ENCODE results near the gene CTLA4.

CTLA4 gene

GRCh38 chr2:203824603-203825002 lies 43.0 kb upstream of the CTLA4 start:
- Histone ChIP-seq H3K9me3 (ENCODE audit: insufficient read depth, low read length) (no peaks in the 10 kb centered on the region), H3K4me2 (ENCODE audit: low read length) (no peak overlapping the region), H3K36me3 (replicated peaks; ENCODE audit: low read depth, low read length) (no peaks in the 10 kb centered on the region), H4K20me1 (ENCODE audit: insufficient read depth, low read length) (0 out of 2 replicates have a peak, but pooled peaks cover 2% of the 10 kb centered on the region), H3K4me1 (ENCODE audit: low read length) (peaks cover 19% of the 10 kb centered on the region), H3K79me2 (ENCODE audit: low read length) (no peaks in the 10 kb centered on the region), H3K27ac (ENCODE audit: low read length) (no peak overlapping the region), H3K4me3 (ENCODE audit: low read length) (no peak overlapping the region), H3K9ac (ENCODE audit: low read length) (no peak overlapping the region), H2AFZ (ENCODE audit: low read depth, low read length) (no peak overlapping the region), H3K27me3 (ENCODE audit: low read depth, low read length) (peaks cover 78% of the 10 kb centered on the region)
- TF ChIP-seq EZH2phosphoT487 (IDR thresholded peaks at IDR 0.05; ENCODE audit: low read depth) (no peak), CTCF (IDR thresholded peaks at IDR 0.05; ENCODE audit: low read depth, low read length) (no peak)

DNA sequence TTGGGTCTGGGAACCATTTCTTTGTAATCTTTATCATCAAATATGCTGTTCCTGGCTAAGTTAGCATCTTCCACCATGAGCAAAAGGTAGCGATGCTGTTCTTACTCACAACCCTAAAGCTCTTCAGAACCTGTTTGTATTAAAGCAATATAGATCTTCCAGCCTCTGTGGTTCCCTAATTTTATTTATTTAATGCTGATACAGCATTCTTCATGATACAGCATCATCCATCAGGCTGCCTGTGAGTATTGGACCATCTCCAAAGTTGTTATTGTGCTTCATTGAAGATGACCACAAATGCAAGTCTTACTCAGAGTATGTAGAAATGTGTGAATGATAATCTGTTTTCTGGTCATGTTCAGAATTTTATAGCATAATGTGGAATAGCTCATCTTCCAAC lies 40.9 kb upstream of the CTLA4 start:
- no peaks in the 10 kb centered on the region for H3K36me3 ChIP-seq (replicated peaks; ENCODE audit: low read depth, low read length)
- TF ChIP-seq EZH2phosphoT487 (IDR thresholded peaks at IDR 0.05; ENCODE audit: low read depth), result no peak
- TF ChIP-seq CTCF (IDR thresholded peaks at IDR 0.05; ENCODE audit: low read depth, low read length), result no peak

GRCh38 chr2:203830304-203831055 lies 37.1 kb upstream of the CTLA4 start:
- TF ChIP-seq EZH2phosphoT487 (IDR thresholded peaks at IDR 0.05; ENCODE audit: low read depth), result no peak
- no peak for TF ChIP-seq CTCF (IDR thresholded peaks at IDR 0.05; ENCODE audit: low read depth, low read length)
- Histone ChIP-seq H3K4me2 (ENCODE audit: low read length) (no peak overlapping the region), H3K27me3 (ENCODE audit: low read depth, low read length) (peaks cover 64% of the 10 kb centered on the region), H3K9me3 (ENCODE audit: insufficient read depth, low read length) (no peaks in the 10 kb centered on the region), H2AFZ (ENCODE audit: low read depth, low read length) (no peak overlapping the region), H3K4me3 (ENCODE audit: low read length) (no peak overlapping the region), H3K4me1 (ENCODE audit: low read length) (no peaks in the 10 kb centered on the region), H3K36me3 (replicated peaks; ENCODE audit: low read depth, low read length) (no peaks in the 10 kb centered on the region), H4K20me1 (ENCODE audit: insufficient read depth, low read length) (no peaks in the 10 kb centered on the region), H3K79me2 (ENCODE audit: low read length) (no peaks in the 10 kb centered on the region), H3K9ac (ENCODE audit: low read length) (no peak overlapping the region), H3K27ac (ENCODE audit: low read length) (no peak overlapping the region)

More for the DNA sequence above, 40.9 kb upstream of the CTLA4 start:
- peaks cover 4% of the 10 kb centered on the region for H3K4me1 ChIP-seq (ENCODE audit: low read length)
- H2AFZ ChIP-seq (ENCODE audit: low read depth, low read length), result no peak overlapping the region
- H4K20me1 ChIP-seq (ENCODE audit: insufficient read depth, low read length), result no peaks in the 10 kb centered on the region
- H3K4me2 ChIP-seq (ENCODE audit: low read length), result no peak overlapping the region
- H3K9me3 ChIP-seq (ENCODE audit: insufficient read depth, low read length), result no peaks in the 10 kb centered on the region
- H3K9ac ChIP-seq (ENCODE audit: low read length), result no peak overlapping the region
- H3K27ac ChIP-seq (ENCODE audit: low read length), result no peak overlapping the region
- H3K79me2 ChIP-seq (ENCODE audit: low read length), result no peaks in the 10 kb centered on the region
- peaks cover 78% of the 10 kb centered on the region for H3K27me3 ChIP-seq (ENCODE audit: low read depth, low read length)
- H3K4me3 ChIP-seq (ENCODE audit: low read length), result no peak overlapping the region

DNA sequence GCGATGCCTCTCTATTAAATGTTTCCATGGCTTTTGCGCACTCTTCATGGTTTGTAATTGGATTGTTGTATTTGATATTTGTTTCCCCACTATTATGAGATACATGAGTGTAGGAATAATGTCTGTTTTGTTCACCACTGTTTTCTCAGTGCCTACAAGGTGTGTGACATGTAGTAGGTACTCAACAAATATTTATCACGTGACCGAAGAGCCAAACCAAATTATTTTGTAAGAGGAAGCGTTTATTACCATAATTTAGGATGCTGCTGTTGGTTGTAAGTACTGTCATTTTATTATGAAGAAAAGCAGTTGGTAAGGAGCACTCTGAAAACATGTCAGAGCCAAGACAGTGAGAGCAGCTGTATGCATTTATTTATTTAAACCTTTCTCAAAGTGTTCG lies 32.2 kb upstream of the CTLA4 start:
- H3K9ac ChIP-seq (ENCODE audit: low read length), result no peak overlapping the region

More for the DNA sequence above, 32.2 kb upstream of the CTLA4 start:
- peaks cover 72% of the 10 kb centered on the region for H3K27me3 ChIP-seq (ENCODE audit: low read depth, low read length)
- no peak overlapping the region for H2AFZ ChIP-seq (ENCODE audit: low read depth, low read length)
- no peaks in the 10 kb centered on the region for H3K36me3 ChIP-seq (replicated peaks; ENCODE audit: low read depth, low read length)
- no peaks in the 10 kb centered on the region for H3K4me1 ChIP-seq (ENCODE audit: low read length)
- TF ChIP-seq EZH2phosphoT487 (IDR thresholded peaks at IDR 0.05; ENCODE audit: low read depth) (no peak), CTCF (IDR thresholded peaks at IDR 0.05; ENCODE audit: low read depth, low read length) (no peak)
- no peaks in the 10 kb centered on the region for H3K79me2 ChIP-seq (ENCODE audit: low read length)
- no peak overlapping the region for H3K27ac ChIP-seq (ENCODE audit: low read length)
- no peaks in the 10 kb centered on the region for H4K20me1 ChIP-seq (ENCODE audit: insufficient read depth, low read length)
- H3K4me2 ChIP-seq (ENCODE audit: low read length), result no peak overlapping the region
- no peak overlapping the region for H3K4me3 ChIP-seq (ENCODE audit: low read length)
- no peaks in the 10 kb centered on the region for H3K9me3 ChIP-seq (ENCODE audit: insufficient read depth, low read length)
